ENCODE results near the gene SLC13A3.

SLC13A3 gene

DNA sequence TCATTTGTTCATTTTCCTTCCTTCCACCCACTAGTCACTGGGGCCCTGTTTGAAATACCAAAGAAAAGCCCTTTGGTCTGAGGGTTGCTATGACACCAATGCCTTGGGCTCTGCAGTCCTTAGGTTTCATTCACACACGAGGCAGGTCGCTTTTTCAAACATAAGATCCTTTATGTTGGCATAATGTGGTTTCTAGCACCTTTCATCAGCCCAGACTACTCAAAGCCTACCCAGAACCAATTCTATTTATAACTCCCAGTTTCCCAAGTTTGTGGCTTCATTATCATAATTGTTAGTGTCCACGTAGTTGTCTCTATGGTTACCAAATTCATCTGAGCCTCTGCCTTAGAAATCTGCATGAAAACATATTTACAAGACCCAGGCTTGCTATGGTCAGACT, 44.6 kb upstream of the SLC13A3 start:
- Histone ChIP-seq H3K27me3 (ENCODE audit: low read length) (no peaks in the 10 kb centered on the region), H3K4me3 (ENCODE audit: insufficient read depth, low read length, poor library complexity, severe bottlenecking) (no peak overlapping the region), H3K36me3 (ENCODE audit: low read length) (no peaks in the 10 kb centered on the region), H3K9me3 (ENCODE audit: insufficient read depth, low read length) (no peaks in the 10 kb centered on the region), H3F3A (ENCODE audit: insufficient read depth) (no peaks in the 10 kb centered on the region), H3K79me2 (ENCODE audit: insufficient read depth, low read length) (no peaks in the 10 kb centered on the region), H2AFZ (ENCODE audit: low read depth, low read length, severe bottlenecking) (no peak overlapping the region), H3K4me2 (ENCODE audit: low read depth, low read length, poor library complexity, severe bottlenecking) (no peak overlapping the region), H3K9me2 (replicated peaks; ENCODE audit: insufficient read depth, low read length) (no peaks in the 10 kb centered on the region), H4K20me1 (ENCODE audit: low read depth, low read length) (no peaks in the 10 kb centered on the region), H3K9ac (ENCODE audit: low read length) (no peak overlapping the region), H3K27ac (ENCODE audit: low read depth, low read length) (no peak overlapping the region)
- TF ChIP-seq EZH2phosphoT487 (conservative IDR thresholded peaks at IDR 0.05; ENCODE audit: low read length) = no peak
- TF ChIP-seq, protein P1, sequence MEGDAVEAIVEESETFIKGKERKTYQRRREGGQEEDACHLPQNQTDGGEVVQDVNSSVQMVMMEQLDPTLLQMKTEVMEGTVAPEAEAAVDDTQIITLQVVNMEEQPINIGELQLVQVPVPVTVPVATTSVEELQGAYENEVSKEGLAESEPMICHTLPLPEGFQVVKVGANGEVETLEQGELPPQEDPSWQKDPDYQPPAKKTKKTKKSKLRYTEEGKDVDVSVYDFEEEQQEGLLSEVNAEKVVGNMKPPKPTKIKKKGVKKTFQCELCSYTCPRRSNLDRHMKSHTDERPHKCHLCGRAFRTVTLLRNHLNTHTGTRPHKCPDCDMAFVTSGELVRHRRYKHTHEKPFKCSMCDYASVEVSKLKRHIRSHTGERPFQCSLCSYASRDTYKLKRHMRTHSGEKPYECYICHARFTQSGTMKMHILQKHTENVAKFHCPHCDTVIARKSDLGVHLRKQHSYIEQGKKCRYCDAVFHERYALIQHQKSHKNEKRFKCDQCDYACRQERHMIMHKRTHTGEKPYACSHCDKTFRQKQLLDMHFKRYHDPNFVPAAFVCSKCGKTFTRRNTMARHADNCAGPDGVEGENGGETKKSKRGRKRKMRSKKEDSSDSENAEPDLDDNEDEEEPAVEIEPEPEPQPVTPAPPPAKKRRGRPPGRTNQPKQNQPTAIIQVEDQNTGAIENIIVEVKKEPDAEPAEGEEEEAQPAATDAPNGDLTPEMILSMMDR (IDR thresholded peaks at IDR 0.05; ENCODE audit: insufficient read depth, low read length, poor library complexity, severe bottlenecking) = no peak

DNA sequence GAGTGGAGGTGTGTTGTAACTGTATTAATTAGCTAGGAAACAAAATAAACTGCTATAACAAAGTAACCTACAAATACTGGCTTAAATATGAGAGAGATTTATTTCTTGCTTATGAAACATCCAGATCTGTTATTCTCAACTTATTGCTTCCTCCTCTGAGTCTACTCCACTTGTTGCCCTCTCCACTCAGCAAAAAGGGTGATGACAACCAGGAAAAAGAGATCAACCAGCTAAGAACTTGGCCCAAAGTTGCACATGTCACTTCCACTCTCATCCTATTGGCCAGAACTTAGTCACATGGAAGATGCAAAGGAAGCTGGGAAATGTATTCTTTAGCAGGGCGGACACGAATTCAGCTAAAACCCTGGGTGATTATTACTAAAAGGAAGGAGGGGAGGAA, 43.2 kb upstream of the SLC13A3 start:
- peak overlapping the region; percentile 70 for H2AFZ ChIP-seq (ENCODE audit: low read depth, low read length, severe bottlenecking)
- no peak overlapping the region for H3K9ac ChIP-seq (ENCODE audit: low read length)
- H3K4me3 ChIP-seq (ENCODE audit: insufficient read depth, low read length, poor library complexity, severe bottlenecking) = no peak overlapping the region
- no peaks in the 10 kb centered on the region for H3K9me2 ChIP-seq (replicated peaks; ENCODE audit: insufficient read depth, low read length)
- TF ChIP-seq, protein P1 (IDR thresholded peaks at IDR 0.05; ENCODE audit: insufficient read depth, low read length, poor library complexity, severe bottlenecking) = no peak
- TF ChIP-seq EZH2phosphoT487 (conservative IDR thresholded peaks at IDR 0.05; ENCODE audit: low read length) = no peak
- no peak overlapping the region for H3K4me2 ChIP-seq (ENCODE audit: low read depth, low read length, poor library complexity, severe bottlenecking)
- no peak overlapping the region for H3K27ac ChIP-seq (ENCODE audit: low read depth, low read length)
- H3K36me3 ChIP-seq (ENCODE audit: low read length) = no peaks in the 10 kb centered on the region
- H3K79me2 ChIP-seq (ENCODE audit: insufficient read depth, low read length) = no peaks in the 10 kb centered on the region
- H3K9me3 ChIP-seq (ENCODE audit: insufficient read depth, low read length) = no peaks in the 10 kb centered on the region
- no peaks in the 10 kb centered on the region for H3K27me3 ChIP-seq (ENCODE audit: low read length)
- H3F3A ChIP-seq (ENCODE audit: insufficient read depth) = no peaks in the 10 kb centered on the region
- H4K20me1 ChIP-seq (ENCODE audit: low read depth, low read length) = no peaks in the 10 kb centered on the region

DNA sequence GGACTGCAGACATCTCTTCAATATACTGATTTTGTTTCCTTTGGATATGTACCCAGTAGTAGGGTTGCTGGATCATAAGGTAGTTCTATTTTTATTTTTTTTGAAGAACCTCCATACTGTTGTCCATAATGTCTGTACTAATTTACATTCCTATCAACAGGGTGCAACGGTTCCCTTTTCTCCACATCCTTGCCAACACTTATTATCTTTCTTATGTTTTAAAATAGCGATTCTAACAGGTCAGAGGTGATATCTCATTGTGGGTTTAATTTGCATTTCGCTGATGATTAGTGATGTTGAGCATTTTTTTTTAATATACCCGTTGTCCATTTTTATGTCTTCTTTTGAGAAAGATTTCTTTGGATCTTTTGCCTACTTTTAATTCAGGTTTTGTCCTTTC, 39.9 kb upstream of the SLC13A3 start:
- no peak overlapping the region for H3K27ac ChIP-seq (ENCODE audit: low read depth, low read length)
- no peaks in the 10 kb centered on the region for H3K9me2 ChIP-seq (replicated peaks; ENCODE audit: insufficient read depth, low read length)
- no peaks in the 10 kb centered on the region for H3F3A ChIP-seq (ENCODE audit: insufficient read depth)
- H3K9me3 ChIP-seq (ENCODE audit: insufficient read depth, low read length) = no peaks in the 10 kb centered on the region
- TF ChIP-seq, protein P1 (IDR thresholded peaks at IDR 0.05; ENCODE audit: insufficient read depth, low read length, poor library complexity, severe bottlenecking) = no peak
- TF ChIP-seq EZH2phosphoT487 (conservative IDR thresholded peaks at IDR 0.05; ENCODE audit: low read length) = no peak
- H3K79me2 ChIP-seq (ENCODE audit: insufficient read depth, low read length) = peaks cover 32% of the 10 kb centered on the region
- H4K20me1 ChIP-seq (ENCODE audit: low read depth, low read length) = peaks cover 7% of the 10 kb centered on the region; the same call in 1 of the 2 replicates
- H2AFZ ChIP-seq (ENCODE audit: low read depth, low read length, severe bottlenecking) = no peak overlapping the region
- no peak overlapping the region for H3K4me3 ChIP-seq (ENCODE audit: insufficient read depth, low read length, poor library complexity, severe bottlenecking)
- no peak overlapping the region for H3K4me2 ChIP-seq (ENCODE audit: low read depth, low read length, poor library complexity, severe bottlenecking)
- peaks cover 6% of the 10 kb centered on the region for H3K36me3 ChIP-seq (ENCODE audit: low read length)
- no peaks in the 10 kb centered on the region for H3K27me3 ChIP-seq (ENCODE audit: low read length)
- no peak overlapping the region for H3K9ac ChIP-seq (ENCODE audit: low read length)
